ENCODE results near the gene HBD. TPM values are rescaled to one million over a fixed set of nuclear protein-coding genes. Genes with fewer than 3 reads are reported as not detected.
A peak's percentile ranks its signal among the peaks of the same experiment; 100 is the strongest.

HBD gene
- total and polyA plus RNA-seq, 2 donors (not counting 3 experiments of a cell fraction or from before 2014, with no cell fraction given) = not detected

DNA sequence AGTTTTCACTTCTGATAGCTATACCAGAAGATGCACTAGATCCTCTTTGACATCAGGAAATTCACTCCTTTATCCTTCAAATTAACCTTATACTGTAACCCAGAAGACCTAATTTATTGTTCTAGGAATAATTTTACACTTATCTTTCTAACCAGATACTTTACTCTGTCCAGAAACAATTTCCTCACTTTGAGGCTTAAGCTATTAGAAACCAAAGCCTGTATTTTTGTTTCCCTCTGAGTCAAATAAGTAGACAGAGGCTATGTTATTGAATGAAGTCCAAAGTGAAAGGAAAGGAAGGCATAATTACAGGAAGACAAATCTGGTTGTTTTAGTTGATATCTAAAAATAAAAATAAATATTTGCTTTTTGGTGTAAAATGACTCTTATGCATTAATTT lies 36.0 kb downstream of the HBD start:
- Histone ChIP-seq H3K79me2 (ENCODE audit: control insufficient read depth, insufficient read depth, low read length) (no peaks in the 10 kb centered on the region), H3K36me3 (ENCODE audit: control insufficient read depth in 2 of 2, extremely low read depth in 1 of 2, insufficient read depth in 2 of 2, low read length in 2 of 2) (no peaks in the 10 kb centered on the region), H3K9me1 (replicated peaks; ENCODE audit: control insufficient read depth, extremely low read depth, insufficient read depth, low read length) (no peaks in the 10 kb centered on the region), H2AFZ (ENCODE audit: low read depth, low read length) (no peak overlapping the region), H3K27ac (ENCODE audit: insufficient read depth, low read depth, low read length) (no peak overlapping the region), H3K27me3 (ENCODE audit: control insufficient read depth in 2 of 2, insufficient read depth in 2 of 2, low read length in 2 of 2) (peaks cover 0 to 2% of the 10 kb centered on the region in 2 experiments), H3K4me3 (replicated peaks in 1 of 3; ENCODE audit: insufficient read depth in 1 of 3, low read depth in 1 of 3, low read length in 3 of 3) (no peak overlapping the region), H4K20me1 (replicated peaks; ENCODE audit: control insufficient read depth, extremely low read depth, insufficient read depth, low read length) (no peaks in the 10 kb centered on the region), H3K9me3 (replicated peaks; ENCODE audit: control insufficient read depth, insufficient read depth, low read length) (no peaks in the 10 kb centered on the region), H3K4me1 (ENCODE audit: control insufficient read depth, extremely low read depth, insufficient read depth, low read length) (no peaks in the 10 kb centered on the region), H3K4me2 (ENCODE audit: insufficient read depth, low read length) (no peak overlapping the region), H3K9ac (replicated peaks; ENCODE audit: extremely low read depth, insufficient read depth, low read length) (no peak overlapping the region)
- intact Hi-C loops (cut with micrococcal nuclease) = no loop called here
- peak; percentile 21 for FAIRE-seq
- BruUV-seq (replicated peaks) = no TSS peak
- ChIA-PET CTCF (interaction anchor here (2.1 kb wide), 1 partner anchor 182 kb away, joined by 6 read pairs; no protein-coding TSS in a partner anchor), POLR2A (no interaction called here)
- dilution Hi-C loops (cut with MboI; ENCODE audit: extremely low pct_ligation_motif_present, low sequenced_read_pairs) = no loop called here
- DNase-seq (ENCODE audit: low read depth, low spot score) = peak; percentile 72
- TF ChIP-seq FOS (IDR thresholded peaks at IDR 0.05; ENCODE audit: borderline replicate concordance, insufficient read depth, low read length) (no peak), POLR2AphosphoS5 (IDR thresholded peaks at IDR 0.05; ENCODE audit: insufficient read depth, low read depth, low read length) (no peak), EZH2 (IDR thresholded peaks at IDR 0.05; ENCODE audit: borderline replicate concordance, low read depth, low read length, severe bottlenecking) (no peak), MYC (IDR thresholded peaks at IDR 0.05; ENCODE audit: low read depth, low read length) (no peak), POLR2A (IDR thresholded peaks at IDR 0.05; ENCODE audit: low read depth, low read length) (no peak), GATA2 (IDR thresholded peaks at IDR 0.05; ENCODE audit: insufficient read depth, insufficient read length, low read depth, low read length) (no peak), JUN (IDR thresholded peaks at IDR 0.05; ENCODE audit: borderline replicate concordance, insufficient read depth, insufficient read length, low read depth) (no peak)
- TF ChIP-seq, protein P1, sequence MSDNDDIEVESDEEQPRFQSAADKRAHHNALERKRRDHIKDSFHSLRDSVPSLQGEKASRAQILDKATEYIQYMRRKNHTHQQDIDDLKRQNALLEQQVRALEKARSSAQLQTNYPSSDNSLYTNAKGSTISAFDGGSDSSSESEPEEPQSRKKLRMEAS (IDR thresholded peaks at IDR 0.05; ENCODE audit: insufficient read depth, insufficient read length) = no peak
- TF ChIP-seq, protein P2, sequence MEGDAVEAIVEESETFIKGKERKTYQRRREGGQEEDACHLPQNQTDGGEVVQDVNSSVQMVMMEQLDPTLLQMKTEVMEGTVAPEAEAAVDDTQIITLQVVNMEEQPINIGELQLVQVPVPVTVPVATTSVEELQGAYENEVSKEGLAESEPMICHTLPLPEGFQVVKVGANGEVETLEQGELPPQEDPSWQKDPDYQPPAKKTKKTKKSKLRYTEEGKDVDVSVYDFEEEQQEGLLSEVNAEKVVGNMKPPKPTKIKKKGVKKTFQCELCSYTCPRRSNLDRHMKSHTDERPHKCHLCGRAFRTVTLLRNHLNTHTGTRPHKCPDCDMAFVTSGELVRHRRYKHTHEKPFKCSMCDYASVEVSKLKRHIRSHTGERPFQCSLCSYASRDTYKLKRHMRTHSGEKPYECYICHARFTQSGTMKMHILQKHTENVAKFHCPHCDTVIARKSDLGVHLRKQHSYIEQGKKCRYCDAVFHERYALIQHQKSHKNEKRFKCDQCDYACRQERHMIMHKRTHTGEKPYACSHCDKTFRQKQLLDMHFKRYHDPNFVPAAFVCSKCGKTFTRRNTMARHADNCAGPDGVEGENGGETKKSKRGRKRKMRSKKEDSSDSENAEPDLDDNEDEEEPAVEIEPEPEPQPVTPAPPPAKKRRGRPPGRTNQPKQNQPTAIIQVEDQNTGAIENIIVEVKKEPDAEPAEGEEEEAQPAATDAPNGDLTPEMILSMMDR (IDR thresholded peaks at IDR 0.05; ENCODE audit: extremely low read depth in 1 of 2, insufficient read depth in 1 of 2, low read depth in 1 of 2, low read length in 2 of 2) = no peak

Measured in endothelial cell of umbilical vein (primary cell).